Measurements from ENCODE around the gene CHIT1. TPM values are rescaled to one million over a fixed set of nuclear protein-coding genes. Genes with fewer than 3 reads are reported as not detected.

CHIT1 gene
- polyA plus RNA-seq, 1 donor: 0.10 TPM

GRCh38 chr1:203188686-203189232 lies 40.7 kb downstream of the CHIT1 start:
- no peak for DNase-seq

- DNase-seq: no peak
Measured at GRCh38 chr1:203187689-203188264, 41.7 kb downstream of the CHIT1 start.

GRCh38 chr1:203187304-203187685 lies 42.2 kb downstream of the CHIT1 start:
- DNase-seq: no peak

- DNase-seq: no peak
Measured at GRCh38 chr1:203186446-203187303, 42.8 kb downstream of the CHIT1 start, which contains the start of gene CHI3L1. Gene CHI3L1 (minus strand): TSS chr1:203186704. CDS start chr1:203186623, 81 bp downstream.

- no peak for DNase-seq
Measured at GRCh38 chr1:203186091-203186445, 43.4 kb downstream of the CHIT1 start.

GRCh38 chr1:203185585-203185984 lies 43.9 kb downstream of the CHIT1 start:
- no peak for DNase-seq

GRCh38 chr1:203185061-203185461 lies 44.4 kb downstream of the CHIT1 start:
- no peak for DNase-seq

GRCh38 chr1:203184467-203184866 lies 45.0 kb downstream of the CHIT1 start:
- no peak for DNase-seq

- no peak for DNase-seq
Measured at GRCh38 chr1:203183828-203184227, 45.6 kb downstream of the CHIT1 start.

GRCh38 chr1:203182387-203182953 lies 47.0 kb downstream of the CHIT1 start:
- no peak for DNase-seq

GRCh38 chr1:203181586-203182386 lies 47.7 kb downstream of the CHIT1 start:
- no peak for DNase-seq

- DNase-seq: no peak
Measured at GRCh38 chr1:203180611-203181330, 48.7 kb downstream of the CHIT1 start.

GRCh38 chr1:203179667-203180005 lies 49.8 kb downstream of the CHIT1 start:
- no peak for DNase-seq

GRCh38 chr1:203178821-203179666 lies 50.4 kb downstream of the CHIT1 start:
- DNase-seq: no peak

- DNase-seq: no peak
Measured at GRCh38 chr1:203178083-203178482, 51.4 kb downstream of the CHIT1 start.

GRCh38 chr1:203177470-203178039 lies 51.9 kb downstream of the CHIT1 start:
- no peak for DNase-seq

GRCh38 chr1:203177036-203177405 lies 52.5 kb downstream of the CHIT1 start:
- DNase-seq: no peak

- DNase-seq: no peak
Measured at GRCh38 chr1:203176273-203177035, 53.0 kb downstream of the CHIT1 start.

GRCh38 chr1:203175827-203176241 lies 53.6 kb downstream of the CHIT1 start:
- no peak for DNase-seq
